Lower leg skin (tissue), 4 donors: ENCODE data around the gene JAG1. TPM values are rescaled to one million over a fixed set of nuclear protein-coding genes. Genes with fewer than 3 reads are reported as not detected.

ENCODE experiments used
- DNase-seq, 2 donors: peaks; one replicate each; pipeline ENCODE4 v3.0.0-alpha.2; 2019; ENCODE audit warnings: low spot score in 2 of 2
- H3K4me3 ChIP-seq: fragments of 200-600 bp; sonication (generic); 2 replicates; pipeline ENCODE4 v1.5.1; 2017; ENCODE audit warnings: mild to moderate bottlenecking, low read depth; ENCODE audit not compliant: poor library complexity, severe bottlenecking
- POLR2A ChIP-seq, 2 donors: fragments of 450-650 bp; IDR thresholded peaks; one replicate each; pipeline ENCODE4 v1.6.1; 2016 to 2017; ENCODE audit warnings: antibody characterized with exemption in 2 of 2, mild to moderate bottlenecking in 1 of 2, moderate library complexity in 1 of 2
- WGBS, 2 donors: methylation state at CpG; one replicate each; pipeline ENCODE4 v1.1.5; 2018; 5-methylcytosine and 5-hydroxymethylcytosine counted together
- intact Hi-C: fragments of 100-400 bp; cut with DNase I; formaldehyde crosslinking; loops from one replicate; pipeline ENCODE4 v1.15.0; 2023; ENCODE audit warnings: low total_unique reads
- total RNA-seq, 4 donors: library from RNA; depleted of rRNA; stranded (reverse); fragments of >200 nt; gene quantifications; one replicate each; pipeline ENCODE4 v1.1.0, GENCODE V29; 2016
- TF ChIP-seq, protein P1 (sequence below), 3 donors: fragments of 450-650 bp; IDR thresholded peaks; one replicate each; pipeline ENCODE4 v1.5.1; 2016; ENCODE audit warnings: antibody characterized with exemption in 3 of 3, mild to moderate bottlenecking in 3 of 3, moderate library complexity in 2 of 3

Gene JAG1
- total RNA-seq, 4 donors from 2014 or later = 145 to 238 (median 186) TPM

DNA sequence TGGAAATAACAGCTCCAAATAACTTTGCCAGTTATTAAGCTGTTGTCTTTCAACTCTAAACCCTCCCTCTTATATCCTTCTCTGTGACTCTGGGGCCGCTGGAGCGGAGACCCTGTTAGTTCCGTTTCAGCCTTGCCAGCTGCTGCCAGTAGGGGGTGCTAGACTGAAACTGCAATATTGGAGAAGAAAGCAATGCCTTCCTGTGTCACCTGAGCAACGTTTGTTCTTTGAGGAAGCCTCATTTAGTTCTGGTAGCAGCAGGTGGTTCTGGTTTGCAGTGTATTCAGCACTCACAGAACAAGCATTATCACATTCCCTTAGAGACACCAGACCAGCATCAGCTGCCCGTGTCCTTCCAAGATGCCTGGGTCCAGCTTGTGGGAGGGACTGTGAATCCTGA lies 22.9 kb upstream of the JAG1 start:
- TF ChIP-seq, protein P1, sequence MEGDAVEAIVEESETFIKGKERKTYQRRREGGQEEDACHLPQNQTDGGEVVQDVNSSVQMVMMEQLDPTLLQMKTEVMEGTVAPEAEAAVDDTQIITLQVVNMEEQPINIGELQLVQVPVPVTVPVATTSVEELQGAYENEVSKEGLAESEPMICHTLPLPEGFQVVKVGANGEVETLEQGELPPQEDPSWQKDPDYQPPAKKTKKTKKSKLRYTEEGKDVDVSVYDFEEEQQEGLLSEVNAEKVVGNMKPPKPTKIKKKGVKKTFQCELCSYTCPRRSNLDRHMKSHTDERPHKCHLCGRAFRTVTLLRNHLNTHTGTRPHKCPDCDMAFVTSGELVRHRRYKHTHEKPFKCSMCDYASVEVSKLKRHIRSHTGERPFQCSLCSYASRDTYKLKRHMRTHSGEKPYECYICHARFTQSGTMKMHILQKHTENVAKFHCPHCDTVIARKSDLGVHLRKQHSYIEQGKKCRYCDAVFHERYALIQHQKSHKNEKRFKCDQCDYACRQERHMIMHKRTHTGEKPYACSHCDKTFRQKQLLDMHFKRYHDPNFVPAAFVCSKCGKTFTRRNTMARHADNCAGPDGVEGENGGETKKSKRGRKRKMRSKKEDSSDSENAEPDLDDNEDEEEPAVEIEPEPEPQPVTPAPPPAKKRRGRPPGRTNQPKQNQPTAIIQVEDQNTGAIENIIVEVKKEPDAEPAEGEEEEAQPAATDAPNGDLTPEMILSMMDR (IDR thresholded peaks at IDR 0.05) = no peak
- TF ChIP-seq POLR2A (IDR thresholded peaks at IDR 0.05) = no peak
- intact Hi-C loops = no loop called here
- DNase-seq = no peak
- H3K4me3 ChIP-seq = no peak overlapping the region
- WGBS, 2 donors = 75 to 81% methylated on average over 5 of the region's 5 CpGs

DNA sequence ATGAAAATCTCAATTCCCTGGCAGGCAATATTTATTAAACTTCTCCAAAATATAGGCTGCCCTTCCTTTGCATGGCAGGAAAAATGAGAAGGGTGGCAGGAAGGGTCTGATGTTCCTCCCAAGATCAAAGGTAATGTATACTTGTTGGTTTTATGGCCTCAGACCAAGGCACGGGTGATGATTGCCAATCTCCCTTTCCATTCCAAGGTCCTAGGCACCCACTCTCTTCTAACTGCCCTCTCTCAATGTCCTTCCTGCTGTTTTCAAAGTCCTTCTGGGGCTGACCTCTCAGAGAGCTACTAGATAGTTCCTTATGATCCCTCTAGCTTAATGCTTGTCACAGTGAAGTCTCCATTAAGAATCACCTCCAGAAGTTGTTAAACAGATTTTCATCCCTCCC lies 15.6 kb upstream of the JAG1 start:
- 65 to 77% methylated on average over 1 of the region's 1 CpG for WGBS, 2 donors
- H3K4me3 ChIP-seq = no peak overlapping the region
- no peak for TF ChIP-seq POLR2A (IDR thresholded peaks at IDR 0.05)
- TF ChIP-seq, protein P1 (IDR thresholded peaks at IDR 0.05) = no peak
- intact Hi-C loops = no loop called here
- no peak for DNase-seq

DNA sequence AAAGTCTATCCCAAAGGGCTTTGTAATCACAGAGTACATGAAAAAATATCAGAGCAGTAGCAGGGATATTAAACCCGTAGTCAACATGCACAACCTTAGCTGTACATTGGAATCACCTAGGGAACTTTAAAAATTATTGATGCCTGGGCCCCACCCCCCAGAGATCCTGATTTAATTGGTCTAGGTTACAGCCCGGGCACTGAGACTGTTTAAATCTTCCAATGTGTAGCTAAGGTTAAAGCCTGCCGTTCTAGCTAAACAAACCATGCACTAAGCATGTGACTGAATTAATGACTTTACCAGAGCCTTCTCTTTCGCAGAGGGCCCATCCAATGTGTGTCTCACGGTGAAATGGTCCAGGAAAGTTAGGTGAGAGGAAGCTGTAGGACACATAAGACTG lies 14.1 kb upstream of the JAG1 start:
- TF ChIP-seq POLR2A (IDR thresholded peaks at IDR 0.05) = no peak
- TF ChIP-seq, protein P1 (IDR thresholded peaks at IDR 0.05) = no peak
- intact Hi-C loops = no loop called here
- no peak for DNase-seq
- 93% methylated on average over 5 of the region's 5 CpGs for WGBS, 2 donors
- no peak overlapping the region for H3K4me3 ChIP-seq

DNA sequence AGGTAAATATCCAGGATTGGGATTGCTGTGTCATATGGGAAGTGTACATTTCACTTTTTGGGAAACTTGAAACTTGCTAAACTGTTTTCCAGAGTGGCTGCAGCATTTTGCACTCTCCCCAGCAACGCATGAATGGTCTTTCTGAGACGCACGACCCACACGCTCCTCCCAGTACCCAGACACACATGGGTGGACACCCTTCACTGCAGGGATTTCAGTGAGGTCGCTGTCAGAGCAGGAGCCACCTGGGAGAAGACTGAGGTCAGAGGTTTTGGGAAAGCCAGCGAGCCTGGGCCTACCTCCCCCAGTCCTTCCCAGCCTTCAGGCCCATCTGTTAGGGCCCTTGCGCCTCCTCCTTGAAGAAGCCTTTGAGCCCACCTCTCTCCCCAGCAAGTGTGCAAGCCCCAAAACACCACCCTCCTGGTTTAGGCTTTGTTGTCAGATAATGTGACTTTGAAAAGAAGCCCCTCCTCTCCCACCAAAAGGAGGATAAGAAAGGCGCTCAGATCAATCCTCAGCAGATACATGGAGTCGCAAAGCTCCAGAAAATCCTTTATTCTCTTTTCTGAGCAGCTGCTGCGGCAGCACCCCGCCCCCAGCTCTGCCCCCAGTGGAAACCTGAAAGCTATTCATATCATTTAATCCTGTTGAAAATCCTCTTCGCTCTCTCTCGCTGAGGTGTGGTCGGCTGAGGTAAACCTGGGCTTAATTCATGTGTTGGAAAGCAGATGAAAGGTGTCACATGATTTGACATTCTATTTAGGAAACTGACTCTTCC lies 12.7 kb upstream of the JAG1 start:
- DNase-seq = no peak
- intact Hi-C loops = no loop called here
- WGBS, 2 donors = 93 to 94% methylated on average over 14 of the region's 14 CpGs
- H3K4me3 ChIP-seq = no peak overlapping the region
- TF ChIP-seq, protein P1 (IDR thresholded peaks at IDR 0.05) = no peak
- no peak for TF ChIP-seq POLR2A (IDR thresholded peaks at IDR 0.05)

DNA sequence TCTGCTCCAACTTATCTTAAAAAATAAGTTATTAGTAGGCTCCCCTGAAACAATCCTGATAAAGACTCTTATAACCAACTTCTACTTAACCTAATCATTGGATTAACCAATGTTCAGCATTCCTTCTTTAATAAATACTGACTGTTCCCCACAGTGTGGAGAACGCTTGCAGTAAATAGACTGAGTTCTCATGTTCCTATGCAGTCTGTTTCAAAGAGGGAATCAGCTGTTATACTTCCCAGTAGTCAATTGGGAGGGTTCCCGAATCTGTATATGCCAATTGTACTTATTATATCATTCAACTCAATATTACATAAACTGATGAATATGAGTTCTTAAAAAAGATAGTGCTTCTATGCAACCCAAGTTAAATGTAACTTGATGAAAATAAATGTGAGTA lies 9.7 kb upstream of the JAG1 start:
- no peak overlapping the region for H3K4me3 ChIP-seq
- intact Hi-C loops = no loop called here

More for the DNA sequence above, 9.7 kb upstream of the JAG1 start:
- no peak for DNase-seq
- no peak for TF ChIP-seq POLR2A (IDR thresholded peaks at IDR 0.05)
- TF ChIP-seq, protein P1 (IDR thresholded peaks at IDR 0.05) = no peak
- WGBS, 2 donors = 88 to 89% methylated on average over 2 of the region's 2 CpGs
